GM23338 (cell line): ENCODE results near the gene TTC12. TPM values are rescaled to one million over a fixed set of nuclear protein-coding genes. Genes with fewer than 3 reads are reported as not detected.

Experiments used
- ATAC-seq: fragments of 200-7000 bp; cut with Tn5 transposase; 3 replicates; pipeline ENCODE4 v1.9.1; 2020
- DNase-seq: peaks from one replicate; pipeline ENCODE4 v3.0.0-alpha.2; 2015; ENCODE audit warnings: low spot score
- H2AFZ ChIP-seq: fragments of 200-600 bp; sonication (generic); 2 replicates; pipeline ENCODE4 v1.8.0; 2016; ENCODE audit warnings: antibody characterized with exemption, mild to moderate bottlenecking, moderate library complexity
- H3F3A ChIP-seq: fragments of 200-600 bp; sonication (generic); replicated peaks from 2 replicates; pipeline ENCODE4 v1.8.0; 2017; ENCODE audit warnings: antibody characterized with exemption, mixed run types, low read depth
- H3K27ac ChIP-seq: fragments of 200-600 bp; sonication (generic); 2 replicates; pipeline ENCODE4 v1.6.1; 2016; ENCODE audit warnings: low read depth
- H3K27me3 ChIP-seq: fragments of 200-600 bp; sonication (generic); 2 replicates; pipeline ENCODE4 v1.8.0; 2016; ENCODE audit warnings: mild to moderate bottlenecking, mixed run types, moderate library complexity; ENCODE audit not compliant: insufficient read depth
- H3K36me3 ChIP-seq: fragments of 200-600 bp; sonication (generic); 2 replicates; pipeline ENCODE4 v1.8.0; 2016; ENCODE audit warnings: mild to moderate bottlenecking; ENCODE audit not compliant: insufficient read depth
- H3K4me1 ChIP-seq: fragments of 200-600 bp; sonication (generic); 2 replicates; pipeline ENCODE4 v1.8.0; 2016; ENCODE audit warnings: mild to moderate bottlenecking, moderate library complexity; ENCODE audit not compliant: insufficient read depth
- H3K4me2 ChIP-seq: fragments of 200-600 bp; sonication (generic); 2 replicates; pipeline ENCODE4 v1.7.1; 2017; ENCODE audit warnings: mixed run types
- H3K4me3 ChIP-seq: fragments of 200-600 bp; sonication (generic); 2 replicates; pipeline ENCODE4 v1.6.1; 2016; ENCODE audit warnings: mixed run types
- H3K79me2 ChIP-seq: fragments of 200-600 bp; sonication (generic); replicated peaks from 2 replicates; pipeline ENCODE4 v1.8.0; 2017; ENCODE audit warnings: mild to moderate bottlenecking; ENCODE audit not compliant: insufficient read depth
- H3K9me2 ChIP-seq: fragments of 200-600 bp; sonication (generic); 2 replicates; pipeline ENCODE4 v1.8.0; 2017; ENCODE audit not compliant: insufficient read depth
- H4K20me1 ChIP-seq: fragments of 200-600 bp; sonication (generic); replicated peaks from 2 replicates; pipeline ENCODE4 v1.8.0; 2017; ENCODE audit warnings: mild to moderate bottlenecking; ENCODE audit not compliant: insufficient read depth
- H3K27ac Mint-ChIP-seq: 2 replicates; pipeline ENCODE4 v1.8.0; 2020; ENCODE audit warnings: inconsistent platforms, mild to moderate bottlenecking, moderate library complexity, mixed read lengths
- H3K27me3 Mint-ChIP-seq: 3 replicates; pipeline ENCODE4 v1.8.0; 2022; ENCODE audit warnings: low read depth, mild to moderate bottlenecking, moderate library complexity, mixed read lengths, inconsistent platforms; ENCODE audit not compliant: insufficient read depth, poor library complexity
- H3K36me3 Mint-ChIP-seq: 3 replicates; pipeline ENCODE4 v1.8.0; 2021; ENCODE audit warnings: low read depth, mild to moderate bottlenecking, inconsistent platforms, moderate library complexity, mixed read lengths
- H3K4me1 Mint-ChIP-seq: 3 replicates; pipeline ENCODE4 v1.8.0; 2020; ENCODE audit warnings: mild to moderate bottlenecking, inconsistent platforms, mixed read lengths
- H3K4me3 Mint-ChIP-seq: 3 replicates; pipeline ENCODE4 v1.8.0; 2021; ENCODE audit warnings: moderate library complexity, mild to moderate bottlenecking, inconsistent platforms, mixed read lengths
- H3K9me3 Mint-ChIP-seq: 3 replicates; pipeline ENCODE4 v1.8.0; 2020; ENCODE audit warnings: moderate library complexity, mild to moderate bottlenecking, inconsistent platforms, mixed read lengths
- EZH2phosphoT487 ChIP-seq: fragments of 200-600 bp; sonication (generic); IDR thresholded peaks from one replicate; pipeline ENCODE4 v1.8.1; 2018; ENCODE audit warnings: antibody characterized with exemption; ENCODE audit not compliant: unreplicated experiment
- JUNB ChIP-seq: IDR thresholded peaks from one replicate; pipeline ENCODE4 v1.6.1; 2016; ENCODE audit warnings: antibody characterized with exemption; ENCODE audit not compliant: unreplicated experiment
- NANOG ChIP-seq: IDR thresholded peaks from 2 replicates; pipeline ENCODE4 v1.6.1; 2016; ENCODE audit warnings: antibody characterized with exemption, borderline replicate concordance
- REST ChIP-seq: IDR thresholded peaks from one replicate; pipeline ENCODE4 v1.6.1; 2018; ENCODE audit warnings: antibody characterized with exemption; ENCODE audit not compliant: unreplicated experiment
- ZNF462 ChIP-seq: fragments of 250-450 bp; sonication (Bioruptor Pico); IDR thresholded peaks from 2 replicates; pipeline ENCODE4 v1.5.0; 2020; ENCODE audit warnings: mild to moderate bottlenecking, moderate library complexity
- polyA plus RNA-seq: library from polyadenylated mRNA; unstranded; fragments of >200 nt; fragmentation: Nextera tagmentation; extraction: Ambion mirVana; gene quantifications from 2 replicates; pipeline ENCODE4 v1.2.1, GENCODE V29; 2016
- total RNA-seq: library from RNA; depleted of rRNA; stranded (reverse); fragments of >200 nt; shearing (Covaris generic); gene quantifications from 2 replicates; pipeline ENCODE4 v1.2.3, GENCODE V29; 2014

The TTC12 gene
- total and polyA plus RNA-seq, 2 experiments from 2014 or later: 3.4 to 12.5 TPM

- no peak overlapping the region for H3K4me2 ChIP-seq
- no peaks in the 10 kb centered on the region for H3K36me3 ChIP-seq
- Mint-ChIP-seq H3K36me3 (no peaks in the 10 kb centered on the region), H3K9me3 (no peaks in the 10 kb centered on the region), H3K4me1 (peaks cover 9% of the 10 kb centered on the region), H3K27me3 (peaks cover 6% of the 10 kb centered on the region), H3K4me3 (no peak overlapping the region), H3K27ac (no peak overlapping the region)
- ATAC-seq (no peak), DNase-seq (no peak)
- no peaks in the 10 kb centered on the region for H3K79me2 ChIP-seq
- no peaks in the 10 kb centered on the region for H4K20me1 ChIP-seq
- no peak overlapping the region for H3K4me3 ChIP-seq
- H3F3A ChIP-seq: no peaks in the 10 kb centered on the region
- no peak overlapping the region for H2AFZ ChIP-seq
- no peaks in the 10 kb centered on the region for H3K4me1 ChIP-seq
- TF ChIP-seq NANOG (no peak), REST (no peak), ZNF462 (CRISPR knock-in tag) (no peak), EZH2phosphoT487 (no peak), JUNB (no peak)
- H3K9me2 ChIP-seq: no peaks in the 10 kb centered on the region
- H3K27me3 ChIP-seq: no peaks in the 10 kb centered on the region
- no peak overlapping the region for H3K27ac ChIP-seq
Measured at GRCh38 chr11:113273720-113274119, 40.7 kb upstream of the TTC12 start.
